HEK293T (cell line): Measurements from ENCODE around the gene CAMSAP1.

ENCODE experiments used
- ARNT ChIP-seq: fragments of 450-650 bp; IDR thresholded peaks from 2 replicates; pipeline ENCODE4 v1.6.1; 2017; ENCODE audit warnings: mild to moderate bottlenecking
- BHLHE40 ChIP-seq: fragments of 450-650 bp; IDR thresholded peaks from 2 replicates; pipeline ENCODE4 v1.6.1; 2016; ENCODE audit warnings: mild to moderate bottlenecking, moderate library complexity, borderline replicate concordance
- ELF4 ChIP-seq: fragments of 450-650 bp; IDR thresholded peaks from 2 replicates; pipeline ENCODE4 v1.6.1; 2017; ENCODE audit warnings: antibody characterized with exemption
- FOXA1 ChIP-seq: fragments of 450-650 bp; IDR thresholded peaks from 2 replicates; pipeline ENCODE4 v1.6.1; 2016; ENCODE audit warnings: mild to moderate bottlenecking
- HDGF ChIP-seq: fragments of 450-650 bp; IDR thresholded peaks from 2 replicates; pipeline ENCODE4 v1.6.1; 2017; ENCODE audit warnings: antibody characterized with exemption, borderline replicate concordance
- ZNF384 ChIP-seq: fragments of 450-650 bp; IDR thresholded peaks from 2 replicates; pipeline ENCODE4 v1.6.1; 2016

DNA sequence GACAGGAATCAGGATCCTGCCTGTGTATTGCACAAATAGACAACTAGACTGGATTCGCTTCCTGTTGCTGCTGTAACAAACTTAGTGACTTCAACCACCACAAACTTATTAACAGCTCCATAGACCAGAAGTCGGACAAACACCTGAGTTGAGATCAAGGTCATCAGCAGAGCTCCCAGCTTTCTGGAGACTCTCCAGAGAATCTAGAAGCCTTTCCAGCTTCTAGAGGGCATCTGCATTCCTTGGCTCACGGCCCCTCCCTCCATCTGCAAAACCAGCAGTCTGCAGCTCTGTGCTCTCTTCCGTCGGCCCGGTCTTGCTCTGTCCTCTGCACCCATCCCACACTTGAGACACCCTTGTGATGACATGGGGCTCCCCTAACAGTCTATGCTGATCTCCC, 106.3 kb downstream of the CAMSAP1 start:
- TF ChIP-seq HDGF: no peak
- TF ChIP-seq ELF4: no peak
- no peak for TF ChIP-seq BHLHE40
- TF ChIP-seq ARNT: no peak
- TF ChIP-seq ZNF384: no peak
- TF ChIP-seq FOXA1: no peak
